HFFc6 (cell line): Measurements from ENCODE around the gene YKT6. TPM values are rescaled to one million over a fixed set of nuclear protein-coding genes. Genes with fewer than 3 reads are reported as not detected.

Experiments used
- DNase-seq: peaks from one replicate; pipeline ENCODE4 v3.0.0-alpha.2; 2018
- H3K27ac Mint-ChIP-seq: 2 replicates; pipeline ENCODE4 v1.8.0; 2020; ENCODE audit warnings: mild to moderate bottlenecking, mixed read lengths
- H3K27me3 Mint-ChIP-seq: 2 replicates; pipeline ENCODE4 v1.8.0; 2021; ENCODE audit warnings: mild to moderate bottlenecking, moderate library complexity, mixed read lengths; ENCODE audit not compliant: insufficient read depth
- H3K36me3 Mint-ChIP-seq: 2 replicates; pipeline ENCODE4 v1.8.0; 2021; ENCODE audit warnings: low read depth, mixed read lengths
- H3K4me1 Mint-ChIP-seq: 2 replicates; pipeline ENCODE4 v1.8.0; 2020; ENCODE audit warnings: low read depth, mixed read lengths
- H3K4me3 Mint-ChIP-seq: 2 replicates; pipeline ENCODE4 v1.8.0; 2020; ENCODE audit warnings: mild to moderate bottlenecking, moderate library complexity, mixed read lengths
- H3K9me3 Mint-ChIP-seq: 2 replicates; pipeline ENCODE4 v1.8.0; 2020; ENCODE audit warnings: mild to moderate bottlenecking, mixed read lengths
- CTCF ChIP-seq: fragments of 200-600 bp; sonication (generic); IDR thresholded peaks from 2 replicates; pipeline ENCODE4 v1.5.0; 2021; ENCODE audit warnings: antibody characterized with exemption, mild to moderate bottlenecking
- total RNA-seq, 6 experiments: library from RNA; stranded (reverse); fragmentation: NEBNext Ultra II Directional; extraction: Animal tissue kit (Norgen Biotek cat#: 25700); gene quantifications; 2 replicates in 1 of 6; 3 replicates in 5 of 6; pipeline ENCODE4 v1.2.3, GENCODE V29; 2021

YKT6 gene
- total RNA-seq, 6 experiments from 2014 or later = 155 to 174 (median 167) TPM

GRCh38 chr7:44158873-44159631, 41.7 kb upstream of the YKT6 start:
- no peak overlapping the region for H3K27ac Mint-ChIP-seq
- DNase-seq = no peak
- TF ChIP-seq CTCF = no peak
- H3K9me3 Mint-ChIP-seq = no peaks in the 10 kb centered on the region
- peaks cover 4% of the 10 kb centered on the region for H3K27me3 Mint-ChIP-seq
- H3K4me3 Mint-ChIP-seq = no peak overlapping the region
- H3K4me1 Mint-ChIP-seq = peaks cover 34% of the 10 kb centered on the region
- H3K36me3 Mint-ChIP-seq = no peaks in the 10 kb centered on the region

- DNase-seq = no peak
- no peak overlapping the region for H3K4me3 Mint-ChIP-seq
- peaks cover 34% of the 10 kb centered on the region for H3K4me1 Mint-ChIP-seq
- H3K27me3 Mint-ChIP-seq = peaks cover 4% of the 10 kb centered on the region
- TF ChIP-seq CTCF = no peak
- no peaks in the 10 kb centered on the region for H3K9me3 Mint-ChIP-seq
- H3K27ac Mint-ChIP-seq = no peak overlapping the region
- no peaks in the 10 kb centered on the region for H3K36me3 Mint-ChIP-seq
Observed at GRCh38 chr7:44159824-44160630, 40.8 kb upstream of the YKT6 start.

- H3K27me3 Mint-ChIP-seq = peaks cover 9% of the 10 kb centered on the region
- no peak overlapping the region for H3K27ac Mint-ChIP-seq
- no peak overlapping the region for H3K4me3 Mint-ChIP-seq
- no peaks in the 10 kb centered on the region for H3K36me3 Mint-ChIP-seq
- no peaks in the 10 kb centered on the region for H3K9me3 Mint-ChIP-seq
- DNase-seq = no peak
- peaks cover 33% of the 10 kb centered on the region for H3K4me1 Mint-ChIP-seq
- TF ChIP-seq CTCF = no peak
Observed at GRCh38 chr7:44161371-44161770, 39.4 kb upstream of the YKT6 start.

- Mint-ChIP-seq H3K36me3 (no peaks in the 10 kb centered on the region), H3K27me3 (peaks cover 11% of the 10 kb centered on the region), H3K4me3 (no peak overlapping the region), H3K4me1 (peaks cover 33% of the 10 kb centered on the region), H3K9me3 (no peaks in the 10 kb centered on the region), H3K27ac (peak overlapping the region; percentile 80; the same call in 1 of the 2 replicates)
- no peak for DNase-seq
- TF ChIP-seq CTCF = no peak
Observed at GRCh38 chr7:44162179-44162578, 38.6 kb upstream of the YKT6 start.

- Mint-ChIP-seq H3K4me1 (peaks cover 33% of the 10 kb centered on the region), H3K36me3 (no peaks in the 10 kb centered on the region), H3K4me3 (peak overlapping the region; percentile 53), H3K9me3 (no peaks in the 10 kb centered on the region), H3K27me3 (peaks cover 18% of the 10 kb centered on the region), H3K27ac (peak overlapping the region; percentile 80)
- TF ChIP-seq CTCF = no peak
- DNase-seq = peak; percentile 6
Observed at GRCh38 chr7:44162785-44163395, 37.9 kb upstream of the YKT6 start.
